Esophagus squamous epithelium (tissue), 4 donors: ENCODE measurements around the gene CEP112.

ENCODE experiments used
- CTCF ChIP-seq, 6 experiments: fragments of 450-650 bp in 4 of 6; fragments of 200-600 bp in 2 of 6; sonication (generic) in 2 of 6; IDR thresholded peaks; one replicate each; pipeline ENCODE4 v1.5.1; 2016 to 2019; ENCODE audit warnings: antibody characterized with exemption in 6 of 6, mild to moderate bottlenecking in 4 of 6, moderate library complexity in 4 of 6
- POLR2A ChIP-seq, 4 donors: fragments of 450-650 bp; IDR thresholded peaks; one replicate each; pipeline ENCODE4 v1.6.1; 2017; ENCODE audit warnings: antibody characterized with exemption in 4 of 4, mild to moderate bottlenecking in 4 of 4, moderate library complexity in 3 of 4

DNA sequence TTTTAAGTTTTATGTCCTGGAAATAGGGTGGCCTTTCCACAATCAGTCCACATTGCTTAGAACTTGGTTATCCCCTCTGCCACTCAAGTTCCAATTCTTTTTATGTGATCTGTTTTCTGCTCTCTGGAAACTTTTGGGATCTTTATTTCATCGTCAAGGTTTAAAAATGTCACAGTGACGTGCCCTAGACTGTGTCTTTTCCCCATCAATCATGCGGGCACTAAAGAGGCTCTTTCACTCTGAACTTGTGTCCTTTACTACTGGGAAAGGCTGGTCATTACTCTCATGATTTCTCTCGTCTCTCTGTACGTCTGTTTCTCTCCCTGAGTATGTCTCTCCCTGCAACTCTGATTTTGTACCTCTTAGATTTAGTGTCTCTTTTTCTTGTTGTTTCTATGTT, 440.7 kb downstream of the CEP112 start:
- no peak for TF ChIP-seq POLR2A (IDR thresholded peaks at IDR 0.05)
- no peak for TF ChIP-seq CTCF (IDR thresholded peaks at IDR 0.05)
